GM12892 (cell line): Measurements from ENCODE around the gene MTF2. TPM values are rescaled to one million over a fixed set of nuclear protein-coding genes. Genes with fewer than 3 reads are reported as not detected.
"Not testable (repeated sequence)": the region's sequence is repeated elsewhere in the genome, so short reads cannot be mapped to it uniquely, and the experiment has no call there.

ENCODE experiments used
- DNase-seq: peaks from one replicate; pipeline ENCODE4 v3.0.0; 2011; ENCODE audit not compliant: insufficient read length
- FAIRE-seq: peaks from 2 replicates; lab custom pipeline; 2011; peaks lifted over from hg19 to GRCh38; lab: Jason Lieb, UNC
- POLR2A ChIP-seq: IDR thresholded peaks from 2 replicates; pipeline ENCODE4 v1.6.1; 2011; ENCODE audit warnings: low read depth, low read length, control low read depth
- POLR2AphosphoS5 ChIP-seq: IDR thresholded peaks from 2 replicates; pipeline ENCODE4 v1.6.1; 2011; ENCODE audit warnings: low read depth, low read length, control low read depth
- TAF1 ChIP-seq: IDR thresholded peaks from 2 replicates; pipeline ENCODE4 v1.6.1; 2011; ENCODE audit warnings: low read depth, mild to moderate bottlenecking, control low read depth, low read length, borderline replicate concordance
- polyA plus RNA-seq: library from polyadenylated mRNA; unstranded; fragments of >200 nt; gene quantifications from one replicate; pipeline ENCODE4 v1.2.1, GENCODE V29; 2012; ENCODE audit warnings: missing spikeins, inconsistent platforms; ENCODE audit not compliant: missing spikeins

The MTF2 gene
- 36.2 TPM for polyA plus RNA-seq

DNA sequence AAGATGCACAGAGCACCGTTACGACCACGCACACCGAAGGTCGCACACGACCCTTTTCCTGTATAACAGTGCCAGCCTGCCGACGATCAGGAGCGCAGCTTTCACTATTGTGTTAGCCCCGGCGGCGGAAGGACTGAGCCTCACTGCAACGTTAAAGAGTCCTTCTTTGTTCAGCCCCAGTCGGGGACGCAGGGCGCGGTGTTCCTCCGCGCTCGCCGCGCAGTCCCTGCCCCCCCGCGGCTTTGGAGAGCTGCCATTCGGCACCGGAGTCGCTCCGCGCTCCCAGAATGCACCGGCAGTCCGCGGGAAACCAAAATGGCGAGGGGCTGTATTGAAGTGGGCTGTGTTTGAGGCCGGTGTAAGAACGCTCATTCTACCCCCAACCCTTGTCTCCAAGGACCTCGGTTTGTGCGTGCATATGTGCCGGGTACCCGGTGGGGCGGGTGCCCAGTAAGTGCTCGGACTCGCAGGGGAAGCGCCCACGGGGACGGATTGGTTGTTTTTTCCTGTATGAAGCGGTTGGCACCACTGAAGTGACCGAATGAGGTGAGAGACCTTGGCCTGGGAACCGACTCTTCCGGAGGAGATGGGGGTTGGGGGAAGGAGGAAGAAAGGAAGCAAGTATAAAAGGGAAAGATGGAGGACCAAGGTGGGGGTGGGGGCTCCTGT is at the start of gene MTF2:
MTF2 (plus strand) TSS at position 298 of the 669 bp plus-strand sequence; CDS start at position 542, 244 bp downstream.
- FAIRE-seq (peak; percentile 94), DNase-seq (peak; percentile 65)
- TF ChIP-seq POLR2AphosphoS5, result peak; percentile 99
- TF ChIP-seq POLR2A, result peak; percentile 99
- peak; percentile 100 for TF ChIP-seq TAF1

- no peak for TF ChIP-seq TAF1
- no peak for TF ChIP-seq POLR2AphosphoS5
- TF ChIP-seq POLR2A, result no peak
- DNase-seq, result no peak
- no peak for FAIRE-seq
These were observed 49.8 kb upstream of the MTF2 start for GRCh38 chr1:93029317-93029716.

- DNase-seq, FAIRE-seq: not testable (repeated sequence)
These were observed 48.9 kb upstream of the MTF2 start for GRCh38 chr1:93030191-93030590.

GRCh38 chr1:93031711-93032110 is 47.4 kb upstream of the MTF2 start:
- DNase-seq, result no peak
- TF ChIP-seq POLR2AphosphoS5 (no peak), POLR2A (no peak), TAF1 (no peak)
- no peak for FAIRE-seq

DNA sequence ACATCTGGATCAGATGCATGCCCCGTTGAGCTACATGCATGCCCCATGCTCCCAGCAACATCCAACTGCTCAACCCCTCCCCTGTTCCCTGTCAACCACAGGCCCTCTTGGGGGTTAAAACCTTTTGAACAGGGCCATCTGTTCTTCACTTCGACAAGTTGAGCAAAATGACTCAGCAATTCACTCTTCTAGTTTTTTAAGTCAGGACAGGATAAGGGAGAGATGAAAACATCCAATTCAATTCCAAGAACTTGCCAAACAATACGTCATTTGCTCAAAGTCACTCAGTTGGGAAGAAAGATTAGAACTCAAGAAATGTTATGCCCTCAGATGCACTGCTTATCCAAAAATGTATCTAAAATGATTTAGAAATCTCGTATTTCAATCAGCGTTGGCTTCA is 46.1 kb upstream of the MTF2 start:
- FAIRE-seq, result peak; percentile 73
- DNase-seq, result no peak
- no peak for TF ChIP-seq TAF1
- TF ChIP-seq POLR2AphosphoS5, result no peak
- TF ChIP-seq POLR2A, result no peak

GRCh38 chr1:93033785-93034184 is 45.3 kb upstream of the MTF2 start:
- peak; percentile 83 for FAIRE-seq
- TF ChIP-seq POLR2AphosphoS5 (no peak), POLR2A (no peak), TAF1 (no peak)
- no peak for DNase-seq

- DNase-seq (no peak), FAIRE-seq (no peak)
- TF ChIP-seq TAF1 (no peak), POLR2AphosphoS5 (no peak), POLR2A (no peak)
These were observed 44.7 kb upstream of the MTF2 start for GRCh38 chr1:93034397-93034796.

DNA sequence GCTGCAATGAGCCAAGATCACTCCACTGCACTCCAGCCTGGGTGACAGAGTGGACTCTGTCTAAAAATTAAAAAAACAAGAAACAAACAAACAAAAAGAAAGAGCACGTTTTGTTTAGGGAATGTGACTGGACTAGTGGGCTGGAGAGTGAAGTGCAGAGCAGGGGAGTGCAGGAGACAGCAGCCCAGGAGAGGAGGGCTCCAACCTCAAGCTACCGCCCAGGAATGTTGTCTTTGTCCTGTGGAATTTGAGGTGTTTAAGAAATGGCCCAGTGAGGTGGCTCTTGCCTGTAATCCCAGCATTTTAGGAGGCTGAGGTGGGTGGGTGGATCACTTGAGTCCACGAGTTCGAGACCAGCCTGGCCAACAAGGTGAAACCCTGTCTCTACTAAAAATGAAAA is 42.4 kb upstream of the MTF2 start:
- no peak for FAIRE-seq
- no peak for DNase-seq
- TF ChIP-seq TAF1 (no peak), POLR2AphosphoS5 (no peak), POLR2A (no peak)

GRCh38 chr1:93042187-93043056 is 36.7 kb upstream of the MTF2 start:
- FAIRE-seq, result peak; percentile 5
- TF ChIP-seq TAF1 (no peak), POLR2AphosphoS5 (no peak), POLR2A (no peak)
- no peak for DNase-seq

DNA sequence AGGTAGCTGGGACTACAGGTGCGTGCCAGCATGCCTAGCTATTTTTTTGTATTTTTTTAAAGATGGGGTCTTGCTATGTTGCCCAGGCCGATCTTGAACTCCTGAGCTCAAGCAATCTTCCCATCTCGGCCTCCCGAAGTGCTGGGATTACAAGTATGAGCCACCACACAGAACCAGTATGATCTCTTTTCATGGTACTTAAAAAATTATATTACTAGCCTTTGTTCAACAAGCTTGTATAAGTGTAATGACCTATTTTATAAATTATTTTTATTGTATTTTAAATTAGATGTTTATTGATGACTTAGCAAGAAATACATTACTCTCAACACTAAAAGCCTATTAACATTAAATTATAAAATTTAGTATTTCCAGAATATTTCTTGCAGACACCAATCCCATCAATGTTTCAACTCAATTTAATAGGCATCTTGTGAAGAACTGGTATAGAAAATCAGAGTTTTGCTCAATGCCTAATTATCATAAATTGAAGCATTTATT is 36.0 kb upstream of the MTF2 start:
- FAIRE-seq (no peak), DNase-seq (no peak)
- no peak for TF ChIP-seq TAF1
- no peak for TF ChIP-seq POLR2AphosphoS5
- TF ChIP-seq POLR2A, result no peak

GRCh38 chr1:93047618-93048017 is 31.5 kb upstream of the MTF2 start:
- FAIRE-seq (no peak), DNase-seq (no peak)
- no peak for TF ChIP-seq POLR2A
- no peak for TF ChIP-seq POLR2AphosphoS5
